NK-92 (cell line): ENCODE measurements around the gene ADAD1.
"Not testable (repeated sequence)": the region's sequence is repeated elsewhere in the genome, so short reads cannot be mapped to it uniquely, and the experiment has no call there.

Experiments
- DNase-seq: peaks from one replicate; lab custom pipeline; 2025; ENCODE audit not compliant: unreplicated experiment; lab: John Stamatoyannopoulos, UW

Gene ADAD1

GRCh38 chr4:122378711-122379110 is at the start of gene ADAD1:
Gene ADAD1 (plus strand): TSS chr4:122379011. CDS start chr4:122380070, 1,059 bp downstream.
- no peak for DNase-seq

GRCh38 chr4:122329876-122330565 is 48.8 kb upstream of the ADAD1 start:
- no peak for DNase-seq

GRCh38 chr4:122331195-122331594 is 47.6 kb upstream of the ADAD1 start:
- no peak for DNase-seq

GRCh38 chr4:122334828-122335227 is 44.0 kb upstream of the ADAD1 start:
- DNase-seq, result no peak

- DNase-seq, result no peak
These were observed 36.9 kb upstream of the ADAD1 start for GRCh38 chr4:122341886-122342285.

GRCh38 chr4:122346036-122346435 is 32.8 kb upstream of the ADAD1 start:
- DNase-seq, result no peak

- DNase-seq, result no peak
These were observed 32.3 kb upstream of the ADAD1 start for GRCh38 chr4:122346503-122346902.

- no peak for DNase-seq
These were observed 22.4 kb upstream of the ADAD1 start for GRCh38 chr4:122356317-122356808.

GRCh38 chr4:122360754-122361153 is 18.1 kb upstream of the ADAD1 start:
- no peak for DNase-seq

GRCh38 chr4:122364700-122365404 is 14.0 kb upstream of the ADAD1 start:
- no peak for DNase-seq

GRCh38 chr4:122368786-122369185 is 10.0 kb upstream of the ADAD1 start:
- not testable (repeated sequence) for DNase-seq

GRCh38 chr4:122377352-122377751 is 1.5 kb upstream of the ADAD1 start:
- DNase-seq, result no peak

- DNase-seq, result no peak
These were observed 428 bp downstream of the ADAD1 start for GRCh38 chr4:122379239-122379638.

GRCh38 chr4:122383341-122383740 is 4.5 kb downstream of the ADAD1 start:
- no peak for DNase-seq

- DNase-seq, result no peak
These were observed 5.4 kb downstream of the ADAD1 start for GRCh38 chr4:122384245-122384644.

- DNase-seq, result no peak
These were observed 14.5 kb downstream of the ADAD1 start for GRCh38 chr4:122393276-122393675.

GRCh38 chr4:122403861-122404260 is 25.1 kb downstream of the ADAD1 start:
- no peak for DNase-seq

GRCh38 chr4:122412547-122412946 is 33.7 kb downstream of the ADAD1 start:
- no peak for DNase-seq

- DNase-seq, result no peak
These were observed 44.4 kb downstream of the ADAD1 start for GRCh38 chr4:122423246-122423645.

GRCh38 chr4:122431351-122431750 is 52.5 kb downstream of the ADAD1 start:
- no peak for DNase-seq

GRCh38 chr4:122434285-122434684 is 55.5 kb downstream of the ADAD1 start:
- DNase-seq, result no peak

- DNase-seq, result no peak
These were observed 72.0 kb downstream of the ADAD1 start for GRCh38 chr4:122450847-122451246.
